ENCODE measurements around the gene IP6K3. TPM values are rescaled to one million over a fixed set of nuclear protein-coding genes. Genes with fewer than 3 reads are reported as not detected.

The IP6K3 gene
- total RNA-seq, 1 experiment from 2014 or later: not detected

DNA sequence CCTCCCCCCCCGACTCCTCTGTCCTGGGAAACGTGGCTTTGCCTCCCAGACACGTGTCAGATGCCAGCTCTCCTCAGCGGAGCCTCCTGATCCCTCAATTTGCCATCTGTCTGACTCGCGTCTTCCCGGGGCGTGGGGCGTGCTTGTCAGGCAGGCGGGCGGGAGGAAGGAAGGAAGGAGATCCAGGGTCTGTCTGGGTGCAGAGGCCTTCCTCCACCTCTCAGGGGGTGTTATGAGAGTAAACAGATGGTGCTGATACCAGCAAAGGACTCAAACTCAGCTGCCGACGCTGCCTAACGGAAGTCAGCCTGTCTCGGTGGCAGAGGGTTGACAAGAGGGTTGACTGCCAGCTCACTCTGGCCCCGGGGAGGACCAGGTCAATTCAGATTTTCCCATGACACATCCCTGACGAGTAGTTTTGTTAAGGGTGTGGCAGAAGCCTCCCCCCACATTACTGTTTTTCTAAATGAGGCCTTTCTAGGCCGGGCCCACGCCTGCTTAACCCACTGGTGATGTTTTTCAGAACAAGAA, 52.2 kb downstream of the IP6K3 start:
- Histone ChIP-seq H3K36me3 (ENCODE audit: insufficient read depth, low read length, poor library complexity, severe bottlenecking) (peaks cover 58% of the 10 kb centered on the region), H3K27me3 (replicated peaks; ENCODE audit: insufficient read depth, low read depth, low read length, poor library complexity) (no peaks in the 10 kb centered on the region), H3K4me3 (ENCODE audit: low read depth, low read length, poor library complexity, severe bottlenecking) (no peak overlapping the region), H3K27ac (ENCODE audit: low read depth, low read length, poor library complexity, severe bottlenecking) (peak overlapping the region; percentile 89), H3K4me1 (ENCODE audit: insufficient read depth, low read length, poor library complexity, severe bottlenecking) (peaks cover 60% of the 10 kb centered on the region), H3K9me3 (ENCODE audit: low read depth, low read length, poor library complexity, severe bottlenecking) (no peaks in the 10 kb centered on the region)
- ChIA-PET POLR2A (ENCODE audit: low non-redundant PET) (no interaction called here), CTCF (no interaction called here)
- no TSS peak for BruUV-seq (replicated peaks)
- DNase-seq (ENCODE audit: low spot score): peak; percentile 50
- TF ChIP-seq EZH2 (IDR thresholded peaks at IDR 0.05; ENCODE audit: borderline replicate concordance, low read depth, low read length, poor library complexity, severe bottlenecking): no peak
- intact Hi-C loops (cut with micrococcal nuclease; ENCODE audit: unreplicated experiment): no loop called here

- intact Hi-C loops (cut with micrococcal nuclease; ENCODE audit: unreplicated experiment): no loop called here
- CTCF ChIA-PET: no interaction called here
Measured at GRCh38 chr6:33693186-33694105, 53.3 kb downstream of the IP6K3 start.

DNA sequence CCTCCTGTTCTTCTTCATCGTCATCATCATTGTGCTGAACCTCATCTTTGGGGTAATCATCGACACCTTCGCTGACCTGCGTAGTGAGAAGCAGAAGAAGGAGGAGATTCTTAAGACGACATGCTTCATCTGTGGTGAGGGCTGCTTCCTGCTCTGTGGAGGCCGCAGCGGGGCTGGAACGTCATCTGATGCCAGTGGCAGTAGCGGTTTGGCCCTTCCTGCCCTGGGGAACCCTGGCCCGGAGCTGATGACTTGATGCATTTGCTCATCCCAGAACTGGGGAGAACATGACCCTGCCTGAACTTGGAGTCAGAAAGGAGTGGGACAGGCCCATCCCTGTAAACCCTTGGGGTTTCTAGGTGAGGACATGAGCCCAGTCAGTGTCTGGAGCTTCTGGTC, 53.9 kb downstream of the IP6K3 start:
- CTCF ChIA-PET: no interaction called here
- no peak overlapping the region for H3K27ac ChIP-seq (ENCODE audit: low read depth, low read length, poor library complexity, severe bottlenecking)
- no peak for TF ChIP-seq EZH2 (IDR thresholded peaks at IDR 0.05; ENCODE audit: borderline replicate concordance, low read depth, low read length, poor library complexity, severe bottlenecking)
- no peak overlapping the region for H3K4me3 ChIP-seq (ENCODE audit: low read depth, low read length, poor library complexity, severe bottlenecking)
- H3K4me1 ChIP-seq (ENCODE audit: insufficient read depth, low read length, poor library complexity, severe bottlenecking): peaks cover 43% of the 10 kb centered on the region
- POLR2A ChIA-PET (ENCODE audit: low non-redundant PET): no interaction called here
- intact Hi-C loops (cut with micrococcal nuclease; ENCODE audit: unreplicated experiment): no loop called here
- BruUV-seq (replicated peaks): no TSS peak
- peaks cover 46% of the 10 kb centered on the region for H3K36me3 ChIP-seq (ENCODE audit: insufficient read depth, low read length, poor library complexity, severe bottlenecking)
- DNase-seq (ENCODE audit: low spot score): no peak
- no peaks in the 10 kb centered on the region for H3K9me3 ChIP-seq (ENCODE audit: low read depth, low read length, poor library complexity, severe bottlenecking)
- no peaks in the 10 kb centered on the region for H3K27me3 ChIP-seq (replicated peaks; ENCODE audit: insufficient read depth, low read depth, low read length, poor library complexity)

More at GRCh38 chr6:33693186-33694105, 53.3 kb downstream of the IP6K3 start:
- no peaks in the 10 kb centered on the region for H3K9me3 ChIP-seq (ENCODE audit: low read depth, low read length, poor library complexity, severe bottlenecking)
- DNase-seq (ENCODE audit: low spot score): no peak
- no peak for TF ChIP-seq EZH2 (IDR thresholded peaks at IDR 0.05; ENCODE audit: borderline replicate concordance, low read depth, low read length, poor library complexity, severe bottlenecking)
- TF ChIP-seq CTCF (conservative IDR thresholded peaks at IDR 0.05; ENCODE audit: low read depth, low read length): no peak
- POLR2A ChIA-PET (ENCODE audit: low non-redundant PET): no interaction called here
- peaks cover 53% of the 10 kb centered on the region for H3K36me3 ChIP-seq (ENCODE audit: insufficient read depth, low read length, poor library complexity, severe bottlenecking)
- no peak overlapping the region for H3K27ac ChIP-seq (ENCODE audit: low read depth, low read length, poor library complexity, severe bottlenecking)
- BruUV-seq (replicated peaks): no TSS peak
- no peaks in the 10 kb centered on the region for H3K27me3 ChIP-seq (replicated peaks; ENCODE audit: insufficient read depth, low read depth, low read length, poor library complexity)
- H3K4me3 ChIP-seq (ENCODE audit: low read depth, low read length, poor library complexity, severe bottlenecking): no peak overlapping the region
- H3K4me1 ChIP-seq (ENCODE audit: insufficient read depth, low read length, poor library complexity, severe bottlenecking): peaks cover 49% of the 10 kb centered on the region

GRCh38 chr6:33692078-33692759, 54.5 kb downstream of the IP6K3 start:
- H3K4me1 ChIP-seq (ENCODE audit: insufficient read depth, low read length, poor library complexity, severe bottlenecking): peaks cover 37% of the 10 kb centered on the region
- H3K9me3 ChIP-seq (ENCODE audit: low read depth, low read length, poor library complexity, severe bottlenecking): no peaks in the 10 kb centered on the region
- intact Hi-C loops (cut with micrococcal nuclease; ENCODE audit: unreplicated experiment): no loop called here
- TF ChIP-seq EZH2 (IDR thresholded peaks at IDR 0.05; ENCODE audit: borderline replicate concordance, low read depth, low read length, poor library complexity, severe bottlenecking) (no peak), CTCF (conservative IDR thresholded peaks at IDR 0.05; ENCODE audit: low read depth, low read length) (no peak)
- H3K36me3 ChIP-seq (ENCODE audit: insufficient read depth, low read length, poor library complexity, severe bottlenecking): peaks cover 43% of the 10 kb centered on the region
- H3K4me3 ChIP-seq (ENCODE audit: low read depth, low read length, poor library complexity, severe bottlenecking): no peak overlapping the region
- no peak overlapping the region for H3K27ac ChIP-seq (ENCODE audit: low read depth, low read length, poor library complexity, severe bottlenecking)
- ChIA-PET POLR2A (ENCODE audit: low non-redundant PET) (no interaction called here), CTCF (no interaction called here)
- H3K27me3 ChIP-seq (replicated peaks; ENCODE audit: insufficient read depth, low read depth, low read length, poor library complexity): no peaks in the 10 kb centered on the region
- no TSS peak for BruUV-seq (replicated peaks)
- no peak for DNase-seq (ENCODE audit: low spot score)
